ENCODE results near the gene FAM50A. TPM values are rescaled to one million over a fixed set of nuclear protein-coding genes. Genes with fewer than 3 reads are reported as not detected.

FAM50A gene
- total and polyA plus RNA-seq, 4 donors = 10.9 to 25.1 (median 14.0) TPM

DNA sequence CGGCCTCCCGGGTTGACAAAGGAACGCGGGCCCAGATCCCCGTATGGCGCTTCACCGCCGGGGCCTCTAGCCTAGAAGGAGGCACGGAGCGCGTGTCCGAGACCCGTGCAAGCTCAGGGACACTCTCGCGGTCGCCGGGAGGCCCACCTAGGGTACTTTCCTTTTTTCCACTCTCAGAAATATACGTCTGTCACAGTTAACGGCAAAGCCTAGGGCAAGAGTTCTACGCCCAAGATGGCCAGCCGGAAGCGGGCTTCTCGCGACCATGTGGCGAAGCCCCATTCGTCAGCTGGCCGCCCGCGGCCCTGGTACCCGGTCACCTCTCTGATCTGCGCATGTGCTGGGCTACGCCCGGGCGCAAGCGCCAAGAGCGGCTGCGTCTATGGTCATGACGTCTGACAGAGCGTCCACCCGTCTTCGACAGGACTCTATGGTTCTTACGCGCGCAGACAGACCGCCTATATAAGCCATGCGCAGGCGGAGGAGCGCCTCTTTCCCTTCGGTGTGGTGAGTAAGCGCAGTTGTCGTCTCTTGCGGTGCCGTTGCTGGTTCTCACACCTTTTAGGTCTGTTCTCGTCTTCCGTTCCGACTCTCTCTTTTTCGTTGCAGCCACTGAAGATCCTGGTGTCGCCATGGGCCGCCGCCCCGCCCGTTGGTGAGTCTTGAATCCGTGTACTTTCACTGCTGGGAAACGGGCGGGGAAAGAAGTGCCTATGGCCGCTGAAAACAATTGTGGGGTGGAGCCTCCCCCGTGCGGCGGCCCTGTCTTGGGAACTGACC lies 45.9 kb upstream of the FAM50A start, which contains the start of gene RPL10:
TSS of gene RPL10 (plus strand) at position 490 of the 780 bp plus-strand sequence. CDS start at position 633, 143 bp downstream.
- Histone ChIP-seq H3K27me3 (ENCODE audit: control insufficient read depth in 4 of 4, insufficient read depth in 4 of 4, low read length in 3 of 4) (no peaks in the 10 kb centered on the region), H3K9me3 (ENCODE audit: control insufficient read depth in 4 of 4, low read length in 3 of 4) (no peaks in the 10 kb centered on the region), H3K27ac (ENCODE audit: low read depth in 1 of 2, low read length in 2 of 2) (peak within 1 kb of the TSS; percentile 80 to 98), H3K4me3 (ENCODE audit: low read depth in 1 of 3, low read length in 3 of 3) (peak within 1 kb of the TSS; percentile 85 to 94 (median 92)), H3K9ac (ENCODE audit: low read depth in 1 of 2, low read length in 2 of 2) (peak within 1 kb of the TSS; percentile 95 to 98), H3K36me3 (ENCODE audit: control insufficient read depth in 4 of 4, insufficient read depth in 3 of 4, low read depth in 1 of 4, low read length in 3 of 4) (peaks cover 0 to 10% (median 7%) of the 10 kb centered on the region in 4 donors), H3K4me1 (ENCODE audit: control insufficient read depth in 4 of 4, insufficient read depth in 4 of 4, low read length in 3 of 4) (peaks cover 1 to 36% (median 26%) of the 10 kb centered on the region in 4 donors)
- peak; percentile 85 for DNase-seq (ENCODE audit: low spot score)
- under 1% methylated on average over 69 of the region's 69 CpGs for WGBS
- TF ChIP-seq FOXA2 (IDR thresholded peaks at IDR 0.05) (no peak), HNF4G (IDR thresholded peaks at IDR 0.05) (no peak), NR2F2 (IDR thresholded peaks at IDR 0.05) (peak; percentile 24), YY1 (IDR thresholded peaks at IDR 0.05) (peak; percentile 96), FOXA1 (IDR thresholded peaks at IDR 0.05) (no peak), TAF1 (conservative IDR thresholded peaks at IDR 0.05) (peak; percentile 99), HNF4A (conservative IDR thresholded peaks at IDR 0.05) (no peak), SP1 (IDR thresholded peaks at IDR 0.05) (peak; percentile 42), JUND (IDR thresholded peaks at IDR 0.05) (no peak), GABPA (IDR thresholded peaks at IDR 0.05 in 1 of 2, conservative IDR thresholded peaks at IDR 0.05 in 1 of 2) (peak in 1 of 2 donors; percentile 58), EGR1 (IDR thresholded peaks at IDR 0.05; ENCODE audit: low read depth in 2 of 2) (no peak), RAD21 (IDR thresholded peaks at IDR 0.05) (no peak), RXRA (IDR thresholded peaks at IDR 0.05) (no peak)
- TF ChIP-seq, protein P1, sequence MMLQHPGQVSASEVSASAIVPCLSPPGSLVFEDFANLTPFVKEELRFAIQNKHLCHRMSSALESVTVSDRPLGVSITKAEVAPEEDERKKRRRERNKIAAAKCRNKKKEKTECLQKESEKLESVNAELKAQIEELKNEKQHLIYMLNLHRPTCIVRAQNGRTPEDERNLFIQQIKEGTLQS (IDR thresholded peaks at IDR 0.05) = no peak
- TF ChIP-seq, protein P2, sequence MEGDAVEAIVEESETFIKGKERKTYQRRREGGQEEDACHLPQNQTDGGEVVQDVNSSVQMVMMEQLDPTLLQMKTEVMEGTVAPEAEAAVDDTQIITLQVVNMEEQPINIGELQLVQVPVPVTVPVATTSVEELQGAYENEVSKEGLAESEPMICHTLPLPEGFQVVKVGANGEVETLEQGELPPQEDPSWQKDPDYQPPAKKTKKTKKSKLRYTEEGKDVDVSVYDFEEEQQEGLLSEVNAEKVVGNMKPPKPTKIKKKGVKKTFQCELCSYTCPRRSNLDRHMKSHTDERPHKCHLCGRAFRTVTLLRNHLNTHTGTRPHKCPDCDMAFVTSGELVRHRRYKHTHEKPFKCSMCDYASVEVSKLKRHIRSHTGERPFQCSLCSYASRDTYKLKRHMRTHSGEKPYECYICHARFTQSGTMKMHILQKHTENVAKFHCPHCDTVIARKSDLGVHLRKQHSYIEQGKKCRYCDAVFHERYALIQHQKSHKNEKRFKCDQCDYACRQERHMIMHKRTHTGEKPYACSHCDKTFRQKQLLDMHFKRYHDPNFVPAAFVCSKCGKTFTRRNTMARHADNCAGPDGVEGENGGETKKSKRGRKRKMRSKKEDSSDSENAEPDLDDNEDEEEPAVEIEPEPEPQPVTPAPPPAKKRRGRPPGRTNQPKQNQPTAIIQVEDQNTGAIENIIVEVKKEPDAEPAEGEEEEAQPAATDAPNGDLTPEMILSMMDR (IDR thresholded peaks at IDR 0.05; ENCODE audit: low read depth, low read length, missing input control) = no peak
- TF ChIP-seq, protein P3, sequence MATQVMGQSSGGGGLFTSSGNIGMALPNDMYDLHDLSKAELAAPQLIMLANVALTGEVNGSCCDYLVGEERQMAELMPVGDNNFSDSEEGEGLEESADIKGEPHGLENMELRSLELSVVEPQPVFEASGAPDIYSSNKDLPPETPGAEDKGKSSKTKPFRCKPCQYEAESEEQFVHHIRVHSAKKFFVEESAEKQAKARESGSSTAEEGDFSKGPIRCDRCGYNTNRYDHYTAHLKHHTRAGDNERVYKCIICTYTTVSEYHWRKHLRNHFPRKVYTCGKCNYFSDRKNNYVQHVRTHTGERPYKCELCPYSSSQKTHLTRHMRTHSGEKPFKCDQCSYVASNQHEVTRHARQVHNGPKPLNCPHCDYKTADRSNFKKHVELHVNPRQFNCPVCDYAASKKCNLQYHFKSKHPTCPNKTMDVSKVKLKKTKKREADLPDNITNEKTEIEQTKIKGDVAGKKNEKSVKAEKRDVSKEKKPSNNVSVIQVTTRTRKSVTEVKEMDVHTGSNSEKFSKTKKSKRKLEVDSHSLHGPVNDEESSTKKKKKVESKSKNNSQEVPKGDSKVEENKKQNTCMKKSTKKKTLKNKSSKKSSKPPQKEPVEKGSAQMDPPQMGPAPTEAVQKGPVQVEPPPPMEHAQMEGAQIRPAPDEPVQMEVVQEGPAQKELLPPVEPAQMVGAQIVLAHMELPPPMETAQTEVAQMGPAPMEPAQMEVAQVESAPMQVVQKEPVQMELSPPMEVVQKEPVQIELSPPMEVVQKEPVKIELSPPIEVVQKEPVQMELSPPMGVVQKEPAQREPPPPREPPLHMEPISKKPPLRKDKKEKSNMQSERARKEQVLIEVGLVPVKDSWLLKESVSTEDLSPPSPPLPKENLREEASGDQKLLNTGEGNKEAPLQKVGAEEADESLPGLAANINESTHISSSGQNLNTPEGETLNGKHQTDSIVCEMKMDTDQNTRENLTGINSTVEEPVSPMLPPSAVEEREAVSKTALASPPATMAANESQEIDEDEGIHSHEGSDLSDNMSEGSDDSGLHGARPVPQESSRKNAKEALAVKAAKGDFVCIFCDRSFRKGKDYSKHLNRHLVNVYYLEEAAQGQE (IDR thresholded peaks at IDR 0.05) = peak; percentile 88
- TF ChIP-seq, protein P4, sequence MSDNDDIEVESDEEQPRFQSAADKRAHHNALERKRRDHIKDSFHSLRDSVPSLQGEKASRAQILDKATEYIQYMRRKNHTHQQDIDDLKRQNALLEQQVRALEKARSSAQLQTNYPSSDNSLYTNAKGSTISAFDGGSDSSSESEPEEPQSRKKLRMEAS (IDR thresholded peaks at IDR 0.05) = no peak
- TF ChIP-seq, protein P5, sequence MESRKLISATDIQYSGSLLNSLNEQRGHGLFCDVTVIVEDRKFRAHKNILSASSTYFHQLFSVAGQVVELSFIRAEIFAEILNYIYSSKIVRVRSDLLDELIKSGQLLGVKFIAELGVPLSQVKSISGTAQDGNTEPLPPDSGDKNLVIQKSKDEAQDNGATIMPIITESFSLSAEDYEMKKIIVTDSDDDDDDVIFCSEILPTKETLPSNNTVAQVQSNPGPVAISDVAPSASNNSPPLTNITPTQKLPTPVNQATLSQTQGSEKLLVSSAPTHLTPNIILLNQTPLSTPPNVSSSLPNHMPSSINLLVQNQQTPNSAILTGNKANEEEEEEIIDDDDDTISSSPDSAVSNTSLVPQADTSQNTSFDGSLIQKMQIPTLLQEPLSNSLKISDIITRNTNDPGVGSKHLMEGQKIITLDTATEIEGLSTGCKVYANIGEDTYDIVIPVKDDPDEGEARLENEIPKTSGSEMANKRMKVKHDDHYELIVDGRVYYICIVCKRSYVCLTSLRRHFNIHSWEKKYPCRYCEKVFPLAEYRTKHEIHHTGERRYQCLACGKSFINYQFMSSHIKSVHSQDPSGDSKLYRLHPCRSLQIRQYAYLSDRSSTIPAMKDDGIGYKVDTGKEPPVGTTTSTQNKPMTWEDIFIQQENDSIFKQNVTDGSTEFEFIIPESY (IDR thresholded peaks at IDR 0.05) = peak; percentile 56

Data from liver (tissue), 9 donors.